Amniotic epithelial cell (primary cell): ENCODE data around the gene SEPTIN3.

Source experiments
- DNase-seq: peaks from one replicate; pipeline ENCODE4 v3.0.0-alpha.2; 2010; ENCODE audit warnings: low read depth

The SEPTIN3 gene

GRCh38 chr22:41969110-41969646, at the start of gene SEPTIN3:
TSS of gene SEPTIN3 (plus strand) at chr22:41969443. CDS start at chr22:41971493, 2,050 bp downstream.
- DNase-seq, result no peak

GRCh38 chr22:41920271-41920976, 48.8 kb upstream of the SEPTIN3 start:
- no peak for DNase-seq

- no peak for DNase-seq
Observed at GRCh38 chr22:41922328-41922727, 46.9 kb upstream of the SEPTIN3 start.

GRCh38 chr22:41922940-41923594, 46.2 kb upstream of the SEPTIN3 start:
- DNase-seq, result no peak

- DNase-seq, result no peak
Observed at GRCh38 chr22:41923595-41924276, 45.5 kb upstream of the SEPTIN3 start.

- DNase-seq, result no peak
Observed at GRCh38 chr22:41925783-41926460, 43.3 kb upstream of the SEPTIN3 start.

GRCh38 chr22:41927813-41928212, 41.4 kb upstream of the SEPTIN3 start:
- DNase-seq, result no peak

GRCh38 chr22:41928593-41929417, 40.4 kb upstream of the SEPTIN3 start:
- DNase-seq, result no peak

- DNase-seq, result no peak
Observed at GRCh38 chr22:41929418-41929810, 39.8 kb upstream of the SEPTIN3 start.

GRCh38 chr22:41931701-41932269, 37.5 kb upstream of the SEPTIN3 start:
- no peak for DNase-seq

- DNase-seq, result no peak
Observed at GRCh38 chr22:41932353-41932752, 36.9 kb upstream of the SEPTIN3 start.

GRCh38 chr22:41933411-41934177, 35.6 kb upstream of the SEPTIN3 start:
- DNase-seq, result no peak

GRCh38 chr22:41934284-41935014, 34.8 kb upstream of the SEPTIN3 start:
- DNase-seq, result no peak

GRCh38 chr22:41935015-41935351, 34.3 kb upstream of the SEPTIN3 start:
- DNase-seq, result no peak

GRCh38 chr22:41935509-41935908, 33.7 kb upstream of the SEPTIN3 start:
- DNase-seq, result no peak

GRCh38 chr22:41936894-41937169, 32.4 kb upstream of the SEPTIN3 start:
- no peak for DNase-seq

- no peak for DNase-seq
Observed at GRCh38 chr22:41939981-41940831, 29.0 kb upstream of the SEPTIN3 start.

GRCh38 chr22:41940832-41941765, 28.1 kb upstream of the SEPTIN3 start:
- DNase-seq, result peak; percentile 96
